Activated T-helper 17 cell treated with anti-CD3 and anti-CD28 coated beads, Interleukin-2, amount 50 U/mL, for 72 hours (primary cell): ENCODE results near the gene LSR. TPM values are rescaled to one million over a fixed set of nuclear protein-coding genes. Genes with fewer than 3 reads are reported as not detected.
"Not testable (repeated sequence)": the region's sequence is repeated elsewhere in the genome, so short reads cannot be mapped to it uniquely, and the experiment has no call there.

ENCODE experiments used
- ATAC-seq: fragments of 150-1000 bp; cut with Tn5 transposase; replicated peaks from 2 replicates; pipeline ENCODE4 v1.10.0; 2021; ENCODE audit warnings: mild to moderate bottlenecking, moderate library complexity
- H3K27ac Mint-ChIP-seq: one replicate; pipeline ENCODE4 v1.8.0; 2022; ENCODE audit warnings: mixed read lengths
- H3K27me3 Mint-ChIP-seq: one replicate; pipeline ENCODE4 v1.8.0; 2022; ENCODE audit warnings: mixed read lengths
- H3K36me3 Mint-ChIP-seq: one replicate; pipeline ENCODE4 v1.8.0; 2022; ENCODE audit warnings: low read depth, mild to moderate bottlenecking, mixed read lengths
- H3K4me1 Mint-ChIP-seq: one replicate; pipeline ENCODE4 v1.8.0; 2022; ENCODE audit warnings: mixed read lengths
- H3K4me3 Mint-ChIP-seq: one replicate; pipeline ENCODE4 v1.8.0; 2022; ENCODE audit warnings: mild to moderate bottlenecking, mixed read lengths
- H3K9me3 Mint-ChIP-seq: one replicate; pipeline ENCODE4 v1.8.0; 2022; ENCODE audit warnings: mixed read lengths
- total RNA-seq, 2 donors: library from RNA; stranded (reverse); gene quantifications; one replicate each; pipeline ENCODE4 v1.2.3, GENCODE V29; 2022

Gene LSR
- total RNA-seq, 2 donors from 2014 or later, result 19.1 to 38.0 TPM

DNA sequence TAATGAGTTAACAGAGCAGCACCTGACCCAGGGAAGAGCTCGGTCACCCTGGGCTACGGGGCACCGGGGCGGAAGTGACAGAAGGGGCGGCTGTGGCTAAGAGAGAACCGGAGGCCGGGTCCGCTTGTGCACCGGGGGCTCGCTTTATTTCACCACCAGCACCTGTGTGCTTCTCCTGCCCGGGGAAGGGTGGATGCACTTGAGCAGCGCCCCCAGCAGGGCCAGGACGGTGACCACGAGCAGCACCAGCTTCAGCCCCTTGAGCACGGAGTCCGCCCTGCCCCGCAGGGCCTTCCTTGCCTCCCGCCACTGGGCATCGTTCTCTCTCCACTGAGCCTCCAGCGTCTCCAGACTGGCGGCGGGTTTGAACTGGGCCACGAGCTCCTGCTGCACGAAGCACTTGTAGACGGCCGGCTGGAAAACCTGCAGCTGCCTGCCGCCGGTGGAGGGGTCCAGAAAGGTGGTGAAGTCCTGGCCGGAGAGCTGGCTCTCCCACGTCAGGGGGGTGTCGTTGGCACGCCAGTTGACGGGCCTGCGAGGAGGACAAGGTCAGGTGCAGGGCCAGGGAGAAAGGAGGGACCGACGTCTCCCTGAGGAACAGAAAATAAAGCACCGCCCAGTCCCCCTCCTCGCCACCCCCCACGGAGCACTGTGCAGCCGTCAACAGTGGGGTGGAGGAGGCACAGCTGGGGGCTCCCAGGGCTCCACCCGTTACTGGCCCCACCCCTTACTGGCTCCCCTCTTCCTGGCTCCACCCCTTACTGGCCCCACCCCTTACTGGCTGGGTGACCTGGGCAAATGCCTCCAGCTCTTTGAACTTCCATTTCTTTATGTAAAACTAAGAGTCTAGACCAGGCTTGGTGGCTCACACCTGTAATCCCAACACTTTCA, 23.9 kb upstream of the LSR start:
- H3K4me1 Mint-ChIP-seq, result peaks cover 4% of the 10 kb centered on the region
- ATAC-seq, result peak; percentile 46
- no peaks in the 10 kb centered on the region for H3K27me3 Mint-ChIP-seq
- no peak overlapping the region for H3K4me3 Mint-ChIP-seq
- H3K27ac Mint-ChIP-seq, result peak overlapping the region; percentile 15
- no peaks in the 10 kb centered on the region for H3K9me3 Mint-ChIP-seq
- H3K36me3 Mint-ChIP-seq, result no peaks in the 10 kb centered on the region

DNA sequence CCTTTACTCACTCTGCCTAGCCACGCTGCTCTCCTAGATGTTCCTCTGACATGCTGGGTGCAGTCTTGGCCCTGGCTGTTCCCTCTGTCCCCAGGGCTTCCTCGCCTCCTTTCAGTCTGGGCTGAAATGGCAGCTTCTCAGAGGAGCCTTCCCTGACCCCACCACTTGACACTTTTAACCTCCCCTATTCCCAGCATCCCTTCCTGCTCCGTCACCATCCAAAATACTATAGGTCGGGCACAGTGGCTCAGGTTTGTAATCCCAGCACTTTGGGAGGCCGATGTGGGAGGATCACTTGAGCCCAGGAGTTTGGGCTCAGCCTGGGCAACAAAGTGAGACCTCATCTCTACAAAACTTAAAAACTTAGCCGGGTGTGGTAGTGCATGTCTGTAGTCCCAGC, 22.9 kb upstream of the LSR start:
- Mint-ChIP-seq H3K4me3 (no peak overlapping the region), H3K27ac (no peak overlapping the region), H3K36me3 (no peaks in the 10 kb centered on the region), H3K27me3 (no peaks in the 10 kb centered on the region), H3K9me3 (no peaks in the 10 kb centered on the region), H3K4me1 (peaks cover 4% of the 10 kb centered on the region)
- ATAC-seq, result no peak

DNA sequence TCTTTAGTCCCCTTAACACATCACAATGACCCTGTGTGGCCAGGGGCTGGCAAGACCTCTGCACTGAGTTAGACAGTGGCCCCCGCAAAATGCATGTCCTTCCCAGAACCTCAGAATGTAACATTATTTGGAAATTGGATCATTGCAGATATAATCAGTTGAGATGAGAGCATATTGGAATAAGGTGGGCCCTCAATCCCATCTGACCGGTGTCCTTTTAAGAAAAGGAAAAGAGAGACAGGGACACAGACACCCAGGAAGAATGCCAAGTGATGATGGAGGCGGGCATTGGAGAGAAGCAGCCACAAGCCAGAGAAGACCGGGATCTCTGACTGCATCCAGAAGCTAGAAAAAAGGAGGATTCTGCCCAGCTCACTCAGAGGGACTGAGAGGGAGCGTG, 22.1 kb upstream of the LSR start:
- H3K4me3 Mint-ChIP-seq, result no peak overlapping the region
- ATAC-seq, result no peak
- no peaks in the 10 kb centered on the region for H3K36me3 Mint-ChIP-seq
- no peak overlapping the region for H3K27ac Mint-ChIP-seq
- H3K27me3 Mint-ChIP-seq, result no peaks in the 10 kb centered on the region
- peaks cover 4% of the 10 kb centered on the region for H3K4me1 Mint-ChIP-seq
- H3K9me3 Mint-ChIP-seq, result no peaks in the 10 kb centered on the region

DNA sequence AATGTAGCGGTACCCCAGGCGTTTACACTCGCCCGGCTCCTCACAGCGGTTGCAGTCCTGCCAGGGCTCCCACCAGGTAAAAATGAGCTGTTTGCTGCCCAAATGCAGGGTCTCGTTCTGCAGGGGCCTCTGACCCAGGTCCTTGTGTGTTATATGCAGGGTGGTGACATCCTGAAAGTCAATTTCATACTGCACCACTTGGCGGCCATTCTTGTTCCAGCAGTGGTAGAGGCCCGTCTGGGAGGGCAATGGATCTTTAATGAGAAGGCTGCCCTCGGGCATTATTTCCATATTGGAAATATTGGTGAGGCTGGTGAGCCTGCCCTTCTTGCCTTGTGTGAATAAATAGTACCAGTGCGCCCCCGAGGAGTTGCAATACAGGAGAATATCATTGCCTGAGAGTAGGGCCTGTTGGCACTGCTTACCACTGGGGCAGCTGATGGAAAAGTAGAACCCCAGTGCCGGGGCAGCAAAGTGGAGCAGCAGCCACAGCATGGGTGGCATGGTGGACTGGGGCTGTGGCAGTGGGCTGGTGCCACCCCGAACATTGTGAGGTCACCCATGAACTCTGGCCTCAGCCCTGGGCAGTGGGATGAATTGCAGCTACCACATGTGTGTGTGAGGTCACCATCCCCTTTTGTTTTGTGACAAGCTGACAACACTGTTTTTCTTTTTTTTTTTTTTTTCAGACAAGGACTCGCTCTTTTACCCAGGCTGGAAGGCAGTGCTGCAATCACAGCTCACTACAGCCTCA, 20.4 kb upstream of the LSR start, which contains the start of gene FAM187B:
FAM187B (minus strand) TSS at position 563 of the 754 bp plus-strand sequence; CDS start at position 504, 59 bp downstream.
- Mint-ChIP-seq H3K27ac (no peak within 1 kb of the TSS), H3K9me3 (no peaks in the 10 kb centered on the region), H3K4me1 (peaks cover 4% of the 10 kb centered on the region), H3K4me3 (no peak within 1 kb of the TSS), H3K27me3 (no peaks in the 10 kb centered on the region), H3K36me3 (no peaks in the 10 kb centered on the region)
- ATAC-seq, result no peak

DNA sequence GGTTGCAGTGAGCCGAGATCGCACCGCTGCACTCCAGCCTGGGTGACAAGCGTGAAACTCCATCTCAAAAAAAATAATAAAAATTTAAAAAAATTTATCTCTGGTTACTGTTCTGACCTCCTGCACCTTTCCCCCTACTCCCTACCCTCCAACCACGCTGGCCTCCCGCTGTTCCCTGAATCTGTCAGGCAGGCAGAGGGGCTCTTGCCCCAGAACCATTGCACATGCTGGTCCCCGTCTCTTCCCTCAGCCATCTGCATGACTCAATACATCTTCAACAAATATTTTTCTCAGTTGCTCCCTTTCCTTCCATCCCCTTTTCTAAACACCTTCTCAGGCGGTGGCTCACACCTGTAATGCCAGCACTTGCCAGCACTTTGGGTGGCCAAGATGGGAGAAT, 19.2 kb upstream of the LSR start:
- no peaks in the 10 kb centered on the region for H3K27me3 Mint-ChIP-seq
- no peak for ATAC-seq
- H3K4me1 Mint-ChIP-seq, result peaks cover 4% of the 10 kb centered on the region
- no peak overlapping the region for H3K4me3 Mint-ChIP-seq
- H3K36me3 Mint-ChIP-seq, result no peaks in the 10 kb centered on the region
- H3K9me3 Mint-ChIP-seq, result no peaks in the 10 kb centered on the region
- no peak overlapping the region for H3K27ac Mint-ChIP-seq

DNA sequence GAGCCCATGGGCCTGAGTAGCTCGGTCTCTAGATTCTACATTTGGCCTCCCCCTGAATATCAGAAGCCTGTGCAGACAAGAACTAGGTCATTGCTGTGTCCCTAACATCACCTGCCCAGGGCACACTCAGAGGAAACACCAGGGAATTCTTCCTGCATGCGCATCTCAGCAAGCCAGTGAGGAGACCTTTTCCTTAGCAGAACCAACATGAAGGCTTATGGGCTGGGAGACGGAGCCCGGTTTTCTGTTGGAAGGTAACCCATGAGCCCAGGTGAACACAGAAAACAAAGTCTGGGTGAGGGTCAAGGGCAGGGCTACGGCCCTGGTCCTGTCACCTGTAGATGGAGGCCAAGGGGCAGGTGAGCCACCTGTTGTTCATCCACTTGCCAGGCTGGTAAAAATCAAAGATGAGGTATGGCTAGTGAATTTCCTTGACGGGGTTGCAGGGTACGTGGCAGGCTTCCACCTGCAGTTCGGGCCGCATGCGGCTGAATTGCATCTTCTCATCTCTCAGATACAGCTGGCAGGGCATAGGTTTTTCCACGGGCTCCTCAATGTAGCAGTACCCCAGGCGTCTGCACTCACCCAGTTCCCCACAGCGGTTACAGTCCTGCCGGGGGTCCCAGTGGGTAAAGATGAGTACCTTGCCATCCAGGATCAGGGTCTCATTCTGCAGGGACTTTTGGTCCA, 16.7 kb upstream of the LSR start:
- Mint-ChIP-seq H3K4me1 (peaks cover 15% of the 10 kb centered on the region), H3K27ac (no peak overlapping the region), H3K4me3 (no peak overlapping the region), H3K27me3 (no peaks in the 10 kb centered on the region), H3K9me3 (no peaks in the 10 kb centered on the region), H3K36me3 (no peaks in the 10 kb centered on the region)
- no peak for ATAC-seq

DNA sequence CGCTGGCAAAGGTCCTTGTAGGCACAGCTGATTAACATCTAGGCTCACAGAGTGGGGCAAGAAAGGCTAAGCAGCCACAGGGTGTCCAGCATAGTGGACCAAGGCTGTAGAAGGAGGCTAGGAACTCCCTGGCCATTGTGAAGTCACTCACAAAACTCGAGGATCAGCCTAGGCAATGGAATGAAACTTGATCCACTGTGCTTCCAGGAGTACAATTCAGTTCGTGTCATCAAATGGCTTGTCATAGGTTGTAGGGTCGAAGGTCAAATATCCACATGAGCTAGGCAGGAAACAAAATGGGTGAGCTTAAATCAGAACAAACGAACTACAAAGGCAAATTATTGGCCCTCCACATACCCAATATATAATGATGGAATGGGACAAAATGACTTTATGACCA, 15.9 kb upstream of the LSR start:
- no peak overlapping the region for H3K4me3 Mint-ChIP-seq
- H3K36me3 Mint-ChIP-seq, result no peaks in the 10 kb centered on the region
- no peaks in the 10 kb centered on the region for H3K27me3 Mint-ChIP-seq
- no peaks in the 10 kb centered on the region for H3K9me3 Mint-ChIP-seq
- H3K27ac Mint-ChIP-seq, result no peak overlapping the region
- no peak for ATAC-seq
- H3K4me1 Mint-ChIP-seq, result peaks cover 15% of the 10 kb centered on the region

DNA sequence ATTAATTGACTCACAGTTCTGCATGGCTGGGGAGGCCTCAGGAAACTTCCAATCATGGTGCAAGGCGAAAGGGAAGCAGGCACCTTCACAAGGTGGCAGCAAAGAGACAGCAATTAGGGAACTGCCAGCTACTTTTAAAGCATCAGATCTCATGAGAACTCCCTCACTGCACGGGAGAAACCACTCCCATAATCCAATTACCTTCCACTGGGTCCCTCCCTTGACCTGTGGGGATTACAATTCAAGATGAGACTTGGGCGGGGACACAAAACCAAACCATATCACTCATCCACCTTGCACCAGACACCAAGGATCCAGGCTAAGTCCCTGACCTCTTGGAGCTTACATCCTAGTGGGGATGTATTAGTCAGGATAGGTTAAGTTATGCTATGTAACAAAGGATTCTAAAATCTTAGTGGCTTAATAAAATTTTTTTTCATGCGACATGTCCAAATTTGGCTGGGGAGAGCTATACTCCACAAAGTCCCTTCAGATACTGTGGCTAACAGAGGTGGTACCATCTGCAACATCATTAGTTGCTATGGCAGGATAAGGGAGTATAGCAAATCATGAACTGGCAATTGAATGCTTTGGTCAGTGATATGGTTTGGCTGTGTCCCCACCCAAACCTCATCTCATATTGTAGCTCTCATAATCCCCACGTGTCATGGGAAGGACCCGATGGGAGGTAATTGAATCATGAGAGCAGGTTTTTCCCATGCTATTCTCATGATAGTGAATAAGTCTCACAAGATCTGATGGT, 12.0 kb upstream of the LSR start:
- H3K36me3 Mint-ChIP-seq, result no peaks in the 10 kb centered on the region
- H3K27ac Mint-ChIP-seq, result no peak overlapping the region
- peaks cover 5% of the 10 kb centered on the region for H3K9me3 Mint-ChIP-seq
- H3K27me3 Mint-ChIP-seq, result no peaks in the 10 kb centered on the region
- peak; percentile 27 for ATAC-seq
- H3K4me3 Mint-ChIP-seq, result no peak overlapping the region
- H3K4me1 Mint-ChIP-seq, result peaks cover 29% of the 10 kb centered on the region

DNA sequence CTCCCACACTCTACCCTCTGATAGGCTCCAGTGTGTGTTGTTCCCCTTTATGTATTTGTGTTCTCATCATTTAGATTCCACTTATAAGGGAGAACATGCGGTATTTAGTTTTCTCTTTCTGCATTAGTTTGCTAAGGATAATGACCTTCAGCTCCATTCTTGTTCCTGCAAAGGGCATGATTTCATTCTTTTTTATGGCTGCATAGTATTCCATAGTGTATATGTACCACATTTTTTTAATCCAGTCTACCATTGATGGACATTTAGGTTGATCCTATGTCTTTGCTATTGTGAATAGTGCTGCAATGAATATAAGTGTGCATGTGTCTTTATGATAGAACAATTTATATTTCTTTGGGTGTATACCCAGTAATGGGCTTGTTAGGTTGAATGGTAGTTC, 9.2 kb upstream of the LSR start:
- Mint-ChIP-seq H3K4me1 (peaks cover 29% of the 10 kb centered on the region), H3K4me3 (peak overlapping the region; percentile 69), H3K27ac (peak overlapping the region; percentile 79)
- not testable (repeated sequence) for H3K27me3 Mint-ChIP-seq, ATAC-seq, H3K36me3 Mint-ChIP-seq, H3K9me3 Mint-ChIP-seq

DNA sequence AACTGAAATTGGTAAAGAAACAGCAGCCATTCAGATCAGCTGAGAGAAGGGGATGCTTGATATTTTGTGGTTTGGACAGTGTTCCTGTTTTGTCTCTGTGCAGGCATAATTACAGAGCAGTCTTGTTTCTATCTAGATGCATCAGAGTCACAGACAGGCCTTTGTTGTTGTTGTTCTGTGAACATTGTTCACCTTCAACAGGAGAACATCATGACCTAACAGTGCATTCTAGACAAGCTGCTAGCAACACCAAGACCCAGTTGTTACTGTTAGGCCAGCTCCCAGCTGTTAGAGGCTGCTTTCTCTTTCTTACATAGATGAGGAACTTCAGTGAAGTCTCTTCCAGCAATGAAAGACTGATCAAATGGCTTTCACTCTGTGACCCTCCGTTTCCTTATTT, 8.5 kb upstream of the LSR start:
- Mint-ChIP-seq H3K27me3 (no peaks in the 10 kb centered on the region), H3K9me3 (peaks cover 5% of the 10 kb centered on the region), H3K4me1 (peaks cover 24% of the 10 kb centered on the region), H3K36me3 (no peaks in the 10 kb centered on the region), H3K27ac (peak overlapping the region; percentile 79), H3K4me3 (peak overlapping the region; percentile 69)
- peak; percentile 89 for ATAC-seq

DNA sequence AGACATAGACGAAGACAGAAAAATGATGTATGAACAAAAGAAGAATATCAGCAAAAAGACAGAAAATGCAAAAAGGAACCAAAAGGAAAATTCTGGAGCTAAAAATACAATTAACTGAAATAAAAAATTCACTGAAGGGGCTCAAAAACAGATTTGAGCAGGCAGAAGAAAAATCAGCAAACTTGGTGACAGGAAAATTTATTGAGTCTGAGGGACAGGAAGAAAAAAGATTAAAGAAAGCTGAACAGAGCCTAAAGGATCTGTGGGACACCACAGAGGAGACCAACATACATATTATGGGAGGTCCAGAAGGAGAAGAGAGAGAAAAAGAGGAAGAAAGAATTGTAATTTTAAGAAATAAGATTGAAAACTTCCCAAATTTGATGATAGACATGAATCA, 7.4 kb upstream of the LSR start:
- no peak for ATAC-seq
- Mint-ChIP-seq H3K27me3 (no peaks in the 10 kb centered on the region), H3K36me3 (no peaks in the 10 kb centered on the region), H3K4me1 (peaks cover 22% of the 10 kb centered on the region), H3K9me3 (peaks cover 5% of the 10 kb centered on the region), H3K4me3 (peak overlapping the region; percentile 69), H3K27ac (no peak overlapping the region)

DNA sequence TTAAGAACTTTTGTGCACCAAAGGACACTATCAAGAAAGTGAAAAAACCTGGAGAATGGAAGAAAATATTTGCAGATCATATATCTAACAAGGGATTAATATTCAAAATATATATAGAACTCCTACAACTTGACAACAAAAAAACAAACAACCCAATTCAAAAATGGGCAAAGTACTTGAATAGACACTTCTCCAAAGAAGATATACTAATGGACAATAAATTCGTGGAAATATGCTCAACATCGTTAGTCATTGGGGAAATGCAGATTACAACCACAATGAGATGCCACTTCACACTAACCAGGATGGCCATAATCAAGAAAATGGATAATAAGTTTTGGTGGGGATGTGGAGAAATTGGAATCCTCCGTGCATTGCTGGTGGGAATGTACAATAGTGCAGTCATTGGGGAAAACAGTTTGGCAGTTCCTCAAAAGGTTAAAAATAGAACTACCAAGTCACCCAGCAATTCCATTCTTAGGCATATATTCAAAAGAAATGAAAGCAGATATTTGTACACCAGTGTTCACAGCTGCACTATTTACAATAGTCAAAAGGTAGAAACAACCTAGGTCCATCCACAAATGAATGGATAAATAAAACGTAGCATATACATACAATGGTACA, 2.2 kb upstream of the LSR start:
- no peaks in the 10 kb centered on the region for H3K9me3 Mint-ChIP-seq
- no peak for ATAC-seq
- H3K27ac Mint-ChIP-seq, result peak overlapping the region; percentile 78
- H3K36me3 Mint-ChIP-seq, result peaks cover 28% of the 10 kb centered on the region
- H3K4me3 Mint-ChIP-seq, result peak overlapping the region; percentile 90
- H3K4me1 Mint-ChIP-seq, result peaks cover 25% of the 10 kb centered on the region
- H3K27me3 Mint-ChIP-seq, result no peaks in the 10 kb centered on the region

DNA sequence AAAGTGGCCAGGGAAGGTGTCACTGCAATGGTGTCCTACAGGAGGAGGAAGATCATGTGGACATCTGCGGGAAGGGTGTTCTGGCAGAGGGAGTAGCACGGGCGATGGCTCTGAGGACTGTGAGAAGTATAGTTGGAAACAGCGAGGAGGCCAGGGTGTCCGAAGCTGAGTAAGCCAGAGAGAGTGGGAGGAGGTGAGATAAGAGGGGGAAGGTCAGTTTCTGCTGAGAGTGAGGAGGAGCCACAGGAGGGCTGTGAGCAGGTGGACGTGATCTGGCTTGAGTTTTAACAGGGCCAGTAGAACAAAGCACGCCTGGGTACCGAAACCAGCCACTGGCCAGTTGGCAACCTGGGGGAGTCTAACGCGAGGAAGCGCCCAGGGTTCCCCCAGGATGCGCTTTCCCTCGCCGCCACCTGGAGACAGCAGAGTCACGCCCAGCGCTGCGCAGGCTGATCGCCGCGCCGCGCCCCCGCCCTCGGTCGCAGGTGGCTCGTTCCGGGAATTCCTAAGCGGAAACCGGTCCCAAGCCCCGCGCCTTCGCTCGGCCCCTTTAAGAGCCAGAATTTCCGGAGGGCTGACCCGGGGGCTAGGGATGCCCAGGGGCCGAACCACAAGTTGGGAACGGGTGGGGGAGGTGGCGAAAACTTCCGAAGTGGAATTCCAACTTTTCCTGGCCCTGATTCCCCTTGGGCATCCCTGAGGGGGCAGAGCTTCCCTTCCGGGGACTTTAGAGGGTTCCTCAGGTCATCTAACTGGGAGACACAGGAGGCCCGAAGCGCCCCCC, 1.1 kb upstream of the LSR start:
- Mint-ChIP-seq H3K27me3 (no peaks in the 10 kb centered on the region), H3K36me3 (peaks cover 38% of the 10 kb centered on the region), H3K4me3 (peak overlapping the region; percentile 90), H3K4me1 (peaks cover 25% of the 10 kb centered on the region), H3K27ac (peak overlapping the region; percentile 78), H3K9me3 (no peaks in the 10 kb centered on the region)
- peak; percentile 73 for ATAC-seq
